Measurements from ENCODE around the gene CNOT3. TPM values are rescaled to one million over a fixed set of nuclear protein-coding genes. Genes with fewer than 3 reads are reported as not detected.
A peak's percentile ranks its signal among the peaks of the same experiment; 100 is the strongest.

Gene CNOT3
- total RNA-seq, 1 donor from 2014 or later, result 39.4 TPM

DNA sequence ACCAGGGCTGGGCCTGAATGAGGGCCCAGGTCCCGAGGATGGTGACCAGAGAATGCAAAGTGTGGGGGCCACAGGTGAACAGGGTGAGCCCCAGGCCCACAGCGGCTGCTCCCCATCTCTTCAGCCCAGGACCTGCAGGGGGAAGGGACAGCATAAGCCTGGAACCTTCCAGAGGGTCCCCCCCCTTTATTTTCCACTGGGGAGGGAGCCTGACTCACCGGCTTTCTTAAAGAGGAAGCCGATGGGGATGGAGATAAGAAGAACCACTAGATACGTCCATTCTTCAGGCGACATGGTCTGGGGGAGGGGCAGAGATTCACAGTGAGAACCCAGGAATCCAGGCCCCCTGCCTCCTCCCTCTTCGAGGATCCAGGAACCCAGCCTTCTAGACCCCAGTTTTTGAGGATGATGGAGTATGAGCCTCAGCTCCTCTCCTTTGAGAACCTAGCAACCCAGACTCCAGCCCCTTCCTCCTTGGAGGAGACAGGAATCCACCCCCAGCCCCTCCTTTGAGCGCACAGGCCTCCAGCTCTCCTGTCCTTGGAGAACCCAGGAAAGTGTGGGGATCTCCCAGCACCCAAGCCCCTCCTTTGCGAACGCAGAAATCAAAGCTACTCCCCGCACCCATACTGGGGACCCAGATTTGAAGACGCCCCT lies 50.8 kb downstream of the CNOT3 start:
- H3K4me3 ChIP-seq, result peak overlapping the region; percentile 98
- no peak for ATAC-seq
- intact Hi-C loops (cut with DNase I), result no loop called here
- TF ChIP-seq, protein P1, sequence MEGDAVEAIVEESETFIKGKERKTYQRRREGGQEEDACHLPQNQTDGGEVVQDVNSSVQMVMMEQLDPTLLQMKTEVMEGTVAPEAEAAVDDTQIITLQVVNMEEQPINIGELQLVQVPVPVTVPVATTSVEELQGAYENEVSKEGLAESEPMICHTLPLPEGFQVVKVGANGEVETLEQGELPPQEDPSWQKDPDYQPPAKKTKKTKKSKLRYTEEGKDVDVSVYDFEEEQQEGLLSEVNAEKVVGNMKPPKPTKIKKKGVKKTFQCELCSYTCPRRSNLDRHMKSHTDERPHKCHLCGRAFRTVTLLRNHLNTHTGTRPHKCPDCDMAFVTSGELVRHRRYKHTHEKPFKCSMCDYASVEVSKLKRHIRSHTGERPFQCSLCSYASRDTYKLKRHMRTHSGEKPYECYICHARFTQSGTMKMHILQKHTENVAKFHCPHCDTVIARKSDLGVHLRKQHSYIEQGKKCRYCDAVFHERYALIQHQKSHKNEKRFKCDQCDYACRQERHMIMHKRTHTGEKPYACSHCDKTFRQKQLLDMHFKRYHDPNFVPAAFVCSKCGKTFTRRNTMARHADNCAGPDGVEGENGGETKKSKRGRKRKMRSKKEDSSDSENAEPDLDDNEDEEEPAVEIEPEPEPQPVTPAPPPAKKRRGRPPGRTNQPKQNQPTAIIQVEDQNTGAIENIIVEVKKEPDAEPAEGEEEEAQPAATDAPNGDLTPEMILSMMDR (IDR thresholded peaks at IDR 0.05), result no peak
- H3K4me1 ChIP-seq, result peaks cover 21% of the 10 kb centered on the region
- peak overlapping the region; percentile 99 for H3K27ac ChIP-seq
- H3K9me3 ChIP-seq, result no peaks in the 10 kb centered on the region
- DNase-seq, result peak; percentile 60
- H3K27me3 ChIP-seq, result no peaks in the 10 kb centered on the region
- H3K36me3 ChIP-seq, result peaks cover 19% of the 10 kb centered on the region

DNA sequence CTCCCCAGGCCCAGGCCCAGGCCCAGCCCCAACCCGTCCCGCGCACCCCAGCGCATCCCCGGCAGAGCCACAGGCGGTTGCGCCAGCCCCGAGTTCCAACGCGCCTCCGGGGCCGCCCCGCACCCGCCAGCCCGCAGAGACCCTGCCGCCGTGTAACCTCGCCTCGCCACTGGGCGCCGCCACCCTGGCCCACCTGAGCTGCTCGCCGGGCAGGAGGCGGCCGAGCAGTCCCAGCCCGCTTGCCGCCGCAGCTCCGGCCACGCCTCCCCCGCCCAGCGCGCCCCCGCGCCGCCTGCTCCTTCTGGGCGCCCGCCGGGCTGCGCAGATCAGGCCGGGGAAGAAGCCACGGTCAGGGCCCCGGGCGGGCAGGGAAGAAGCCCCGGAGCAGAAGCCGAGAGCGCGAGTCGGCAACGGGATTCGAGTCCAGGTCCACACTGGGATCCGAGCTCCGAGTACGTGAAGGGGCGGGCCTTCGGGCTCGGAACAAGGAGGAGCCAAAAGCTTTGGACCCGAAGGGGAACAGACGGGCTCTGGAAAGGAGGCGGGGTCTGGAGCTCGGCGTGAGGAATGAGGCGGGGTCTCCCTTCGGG lies 51.7 kb downstream of the CNOT3 start, which contains the start of gene MBOAT7:
TSS of gene MBOAT7 (minus strand) at position 436 of the 590 bp plus-strand sequence. CDS start 1,072 bp downstream, outside the sequence.
- DNase-seq (no peak), ATAC-seq (peak; percentile 4)
- H3K9me3 ChIP-seq, result no peaks in the 10 kb centered on the region
- TF ChIP-seq, protein P1 (IDR thresholded peaks at IDR 0.05), result peak; percentile 28
- peak within 1 kb of the TSS; percentile 98 for H3K4me3 ChIP-seq
- H3K27ac ChIP-seq, result peak within 1 kb of the TSS; percentile 99
- H3K27me3 ChIP-seq, result no peaks in the 10 kb centered on the region
- peaks cover 21% of the 10 kb centered on the region for H3K4me1 ChIP-seq
- H3K36me3 ChIP-seq, result peaks cover 23% of the 10 kb centered on the region
- intact Hi-C loops (cut with DNase I), result no loop called here

DNA sequence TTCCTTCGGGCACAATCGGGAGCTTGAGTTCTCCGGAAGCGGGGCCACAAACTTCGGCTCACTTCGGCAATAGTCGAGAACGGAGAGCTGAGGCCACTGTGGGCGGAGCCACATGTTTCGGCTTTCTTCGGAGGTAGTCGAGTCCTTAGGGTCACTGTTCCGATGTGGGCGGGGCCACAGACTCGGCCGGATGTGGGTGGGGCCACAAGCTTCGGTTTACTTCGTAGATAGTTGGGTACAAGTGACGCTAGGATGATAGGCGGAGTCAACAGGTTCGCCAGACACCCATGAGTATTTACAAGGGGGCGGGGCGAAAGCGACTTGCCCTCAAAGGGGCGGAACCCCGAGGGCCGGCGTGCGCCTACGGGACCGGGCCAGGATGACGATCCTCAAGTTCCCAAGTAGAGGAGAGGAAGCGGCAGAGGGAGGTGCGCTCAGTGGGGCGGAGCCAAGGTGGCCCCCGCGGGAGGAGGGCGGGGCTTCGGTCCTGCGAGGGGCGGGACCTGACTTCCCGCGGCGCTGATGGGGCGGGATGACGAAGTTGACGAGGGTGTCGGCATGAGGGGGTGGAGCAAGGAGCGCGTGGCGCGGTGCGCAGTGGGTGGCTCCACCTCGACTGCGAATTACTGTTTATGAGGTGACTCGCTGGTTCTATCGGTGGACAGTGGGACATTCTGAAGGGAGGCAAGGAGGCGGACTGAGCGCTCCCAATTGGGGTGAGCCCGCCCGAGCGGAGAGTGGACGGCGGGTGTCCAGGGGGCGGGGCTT lies 52.4 kb downstream of the CNOT3 start:
- peak; percentile 82 for ATAC-seq

DNA sequence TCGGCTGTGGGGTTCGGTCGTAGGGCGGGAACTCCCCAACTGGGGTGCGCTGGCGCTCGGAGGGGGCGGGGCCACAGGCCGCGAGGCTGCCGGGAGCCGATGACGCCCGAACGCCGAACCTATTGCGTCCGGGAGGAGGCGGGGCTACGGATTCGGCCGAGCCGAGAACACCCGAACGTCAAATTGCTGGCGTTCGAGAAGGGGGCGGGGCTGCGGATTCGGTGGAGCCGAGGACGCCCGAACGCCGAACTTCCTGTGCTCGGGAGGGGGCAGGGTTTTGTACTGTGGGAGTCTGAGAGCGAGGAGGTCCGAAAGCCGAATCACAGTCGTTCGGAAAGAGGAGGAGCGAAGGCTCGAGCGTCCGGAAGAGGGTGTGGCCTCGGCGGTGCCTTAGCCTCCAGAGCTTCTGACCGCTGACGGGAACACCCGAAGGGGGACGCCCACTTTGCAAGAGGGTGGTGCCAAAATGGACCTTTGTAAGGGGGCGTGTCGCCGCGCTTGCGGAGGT lies 53.0 kb downstream of the CNOT3 start:
- Histone ChIP-seq H3K27me3 (no peaks in the 10 kb centered on the region), H3K36me3 (peaks cover 37% of the 10 kb centered on the region), H3K4me3 (peak overlapping the region; percentile 98), H3K9me3 (no peaks in the 10 kb centered on the region), H3K27ac (peak overlapping the region; percentile 99), H3K4me1 (peaks cover 21% of the 10 kb centered on the region)
- peak; percentile 76 for ATAC-seq
- intact Hi-C loops (cut with DNase I), result no loop called here
- peak; percentile 99 for DNase-seq
- TF ChIP-seq, protein P1 (IDR thresholded peaks at IDR 0.05), result no peak

More for the DNA sequence above, 52.4 kb downstream of the CNOT3 start:
- Histone ChIP-seq H3K4me1 (peaks cover 21% of the 10 kb centered on the region), H3K4me3 (peak overlapping the region; percentile 98), H3K27me3 (no peaks in the 10 kb centered on the region), H3K9me3 (no peaks in the 10 kb centered on the region), H3K36me3 (peaks cover 30% of the 10 kb centered on the region), H3K27ac (peak overlapping the region; percentile 99)
- DNase-seq, result peak; percentile 100
- intact Hi-C loops (cut with DNase I), result no loop called here
- TF ChIP-seq, protein P1 (IDR thresholded peaks at IDR 0.05), result no peak

DNA sequence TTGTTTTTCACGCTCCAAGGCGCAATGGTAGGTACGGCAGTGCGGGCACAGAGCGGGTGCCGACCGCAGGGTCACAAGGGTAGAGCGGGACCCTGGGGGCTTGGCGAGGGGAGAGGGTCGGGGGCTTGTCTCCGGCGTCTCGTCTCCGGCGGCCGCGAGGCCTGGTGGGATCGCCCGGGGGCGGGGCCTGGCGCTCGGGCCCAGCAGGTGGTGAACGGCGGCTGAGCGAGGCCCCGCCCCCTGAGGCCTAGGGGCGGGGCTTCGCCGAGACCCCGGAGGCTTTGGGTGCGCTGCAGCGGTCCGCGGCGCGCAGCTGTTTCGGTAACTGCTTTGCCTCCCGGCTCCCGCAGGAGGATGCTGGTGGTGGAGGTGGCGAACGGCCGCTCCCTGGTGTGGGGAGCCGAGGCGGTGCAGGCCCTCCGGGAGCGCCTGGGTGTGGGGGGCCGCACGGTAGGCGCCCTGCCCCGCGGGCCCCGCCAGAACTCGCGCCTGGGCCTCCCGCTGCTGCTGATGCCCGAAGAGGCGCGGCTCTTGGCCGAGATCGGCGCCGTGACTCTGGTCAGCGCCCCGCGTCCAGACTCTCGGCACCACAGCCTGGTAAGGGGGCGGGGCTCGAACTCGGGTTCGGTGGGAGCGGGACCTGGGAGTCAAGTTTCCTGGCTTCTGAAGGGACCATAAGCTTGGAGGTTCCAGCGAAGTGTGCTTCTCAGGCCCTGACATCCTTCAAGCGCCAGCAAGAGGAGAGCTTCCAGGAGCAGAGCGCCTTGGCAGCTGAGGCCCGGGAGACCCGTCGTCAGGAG lies 53.6 kb downstream of the CNOT3 start, which contains the start of gene TSEN34:
TSS of gene TSEN34 (plus strand) at position 298 of the 800 bp plus-strand sequence. CDS start at position 355, 57 bp downstream.
- peaks cover 38% of the 10 kb centered on the region for H3K36me3 ChIP-seq
- DNase-seq (peak; percentile 95), ATAC-seq (peak; percentile 54)
- peak within 1 kb of the TSS; percentile 99 for H3K27ac ChIP-seq
- no peaks in the 10 kb centered on the region for H3K27me3 ChIP-seq
- intact Hi-C loops (cut with DNase I), result no loop called here
- peak within 1 kb of the TSS; percentile 98 for H3K4me3 ChIP-seq
- H3K4me1 ChIP-seq, result peaks cover 21% of the 10 kb centered on the region
- TF ChIP-seq, protein P1 (IDR thresholded peaks at IDR 0.05), result no peak
- H3K9me3 ChIP-seq, result no peaks in the 10 kb centered on the region

All from upper lobe of right lung (tissue), 1 donor.